SU-DHL-6 (cell line): ENCODE data around the gene WIPF1.

ENCODE experiments used
- H2AFZ ChIP-seq: fragments of 200-600 bp; sonication (generic); 2 replicates; pipeline ENCODE4 v1.6.1; 2014; ENCODE audit warnings: low read depth, mild to moderate bottlenecking, moderate library complexity, mixed read lengths, antibody characterized with exemption, low read length; ENCODE audit not compliant: severe bottlenecking
- H3F3A ChIP-seq: fragments of 200-600 bp; shearing (Covaris generic); 2 replicates; pipeline ENCODE4 v1.6.0; 2016; ENCODE audit warnings: antibody characterized with exemption, mild to moderate bottlenecking; ENCODE audit not compliant: insufficient read depth
- H3K27ac ChIP-seq: fragments of 200-600 bp; sonication (generic); 2 replicates; pipeline ENCODE4 v1.5.1; 2016; ENCODE audit warnings: low read depth, mild to moderate bottlenecking, low read length, moderate library complexity, mixed read lengths
- H3K27me3 ChIP-seq: fragments of 200-600 bp; sonication (generic), shearing (Covaris generic); 2 replicates; pipeline ENCODE4 v1.6.0; 2014; ENCODE audit warnings: mild to moderate bottlenecking, low read length
- H3K36me3 ChIP-seq: fragments of 200-600 bp; sonication (generic); 2 replicates; pipeline ENCODE4 v1.6.1; 2014; ENCODE audit warnings: mild to moderate bottlenecking, low read length, mixed read lengths
- H3K4me2 ChIP-seq: fragments of 300-600, 200-600 bp; shearing (Covaris generic), sonication (generic); 2 replicates; pipeline ENCODE4 v1.6.0; 2014; ENCODE audit warnings: low read length, low read depth, mild to moderate bottlenecking; ENCODE audit not compliant: poor library complexity, severe bottlenecking
- H3K4me3 ChIP-seq: fragments of 200-600 bp; sonication (generic); 2 replicates; pipeline ENCODE4 v1.5.1; 2014; ENCODE audit warnings: antibody characterized with exemption, low read length, mild to moderate bottlenecking, mixed read lengths; ENCODE audit not compliant: insufficient read depth, poor library complexity, severe bottlenecking
- H3K79me2 ChIP-seq: fragments of 200-600 bp; sonication (generic); 2 replicates; pipeline ENCODE4 v1.6.1; 2014; ENCODE audit warnings: mild to moderate bottlenecking, low read length, moderate library complexity; ENCODE audit not compliant: insufficient read depth
- H3K9ac ChIP-seq: fragments of 200-600 bp; sonication (generic); 2 replicates; pipeline ENCODE4 v1.7.0; 2014; ENCODE audit warnings: mild to moderate bottlenecking, low read length
- H3K9me2 ChIP-seq: fragments of 200-600 bp; sonication (generic); replicated peaks from 2 replicates; pipeline ENCODE4 v1.6.1; 2014; ENCODE audit warnings: low read length; ENCODE audit not compliant: insufficient read depth
- H3K9me3 ChIP-seq: fragments of 200-600 bp; sonication (generic); 2 replicates; pipeline ENCODE4 v1.6.1; 2014; ENCODE audit warnings: low read length, mixed read lengths; ENCODE audit not compliant: insufficient read depth
- H4K20me1 ChIP-seq: fragments of 200-600 bp; sonication (generic); 2 replicates; pipeline ENCODE4 v1.6.1; 2014; ENCODE audit warnings: low read depth, mild to moderate bottlenecking, antibody characterized with exemption, low read length, moderate library complexity, mixed read lengths
- CTCF ChIP-seq: fragments of 200-600 bp; sonication (generic); IDR thresholded peaks from one replicate; pipeline ENCODE4 v1.5.1; 2017; ENCODE audit warnings: antibody characterized with exemption, mild to moderate bottlenecking, low read length, moderate library complexity; ENCODE audit not compliant: insufficient read depth, poor library complexity, severe bottlenecking
- EZH2phosphoT487 ChIP-seq: fragments of 200-600 bp; sonication (generic), shearing (Covaris generic); conservative IDR thresholded peaks from 2 replicates; pipeline ENCODE4 v1.6.1; 2018; ENCODE audit warnings: mild to moderate bottlenecking, antibody characterized with exemption, low read length, moderate library complexity, mixed read lengths

The WIPF1 gene

GRCh38 chr2:174595891-174596397 is 1.7 kb downstream of the WIPF1 start:
- TF ChIP-seq EZH2phosphoT487 (no peak), CTCF (no peak)
- no peak overlapping the region for H2AFZ ChIP-seq
- peak overlapping the region; percentile 75 for H3K9ac ChIP-seq
- H3K79me2 ChIP-seq, result peaks cover 87% of the 10 kb centered on the region
- peaks cover 69% of the 10 kb centered on the region for H3F3A ChIP-seq
- H3K9me2 ChIP-seq, result no peaks in the 10 kb centered on the region
- peaks cover 13% of the 10 kb centered on the region for H3K36me3 ChIP-seq
- peak overlapping the region; percentile 80 for H3K4me3 ChIP-seq
- no peaks in the 10 kb centered on the region for H3K27me3 ChIP-seq
- peak overlapping the region; percentile 98 for H3K27ac ChIP-seq
- H4K20me1 ChIP-seq, result no peaks in the 10 kb centered on the region
- H3K4me2 ChIP-seq, result peak overlapping the region; percentile 100
- H3K9me3 ChIP-seq, result peaks cover 7% of the 10 kb centered on the region; the same call in 1 of the 2 replicates

GRCh38 chr2:174595116-174595809 is 2.3 kb downstream of the WIPF1 start:
- Histone ChIP-seq H3K4me2 (peak overlapping the region; percentile 100), H3K27me3 (no peaks in the 10 kb centered on the region), H3F3A (peaks cover 64% of the 10 kb centered on the region), H3K9ac (peak overlapping the region; percentile 75), H3K27ac (peak overlapping the region; percentile 98), H3K79me2 (peaks cover 94% of the 10 kb centered on the region), H4K20me1 (no peaks in the 10 kb centered on the region), H3K9me3 (peaks cover 3% of the 10 kb centered on the region; the same call in 1 of the 2 replicates), H2AFZ (no peak overlapping the region), H3K9me2 (no peaks in the 10 kb centered on the region), H3K36me3 (peaks cover 13% of the 10 kb centered on the region), H3K4me3 (peak overlapping the region; percentile 80)
- TF ChIP-seq EZH2phosphoT487, result no peak
- no peak for TF ChIP-seq CTCF

GRCh38 chr2:174594456-174594855 is 3.1 kb downstream of the WIPF1 start:
- peaks cover 13% of the 10 kb centered on the region for H3K36me3 ChIP-seq
- H4K20me1 ChIP-seq, result no peaks in the 10 kb centered on the region
- H3K79me2 ChIP-seq, result peaks cover 99% of the 10 kb centered on the region
- peak overlapping the region; percentile 80 for H3K4me3 ChIP-seq
- no peaks in the 10 kb centered on the region for H3K9me3 ChIP-seq
- no peak overlapping the region for H2AFZ ChIP-seq
- TF ChIP-seq CTCF (no peak), EZH2phosphoT487 (no peak)
- H3K4me2 ChIP-seq, result peak overlapping the region; percentile 100
- H3F3A ChIP-seq, result peaks cover 57% of the 10 kb centered on the region
- peak overlapping the region; percentile 98 for H3K27ac ChIP-seq
- no peaks in the 10 kb centered on the region for H3K27me3 ChIP-seq
- H3K9me2 ChIP-seq, result no peaks in the 10 kb centered on the region
- H3K9ac ChIP-seq, result peak overlapping the region; percentile 75
